IMR-90 (cell line): ENCODE data around the gene IL1RAPL1. TPM values are rescaled to one million over a fixed set of nuclear protein-coding genes. Genes with fewer than 3 reads are reported as not detected.

Experiments used
- ATAC-seq: fragments of 200-7000 bp; cut with Tn5 transposase; 2 replicates; pipeline ENCODE4 v1.9.1; 2020; ENCODE audit warnings: low read depth, mild to moderate bottlenecking, moderate library complexity
- BruUV-seq: library from RNA; stranded (reverse); fragments of 400-500 nt; replicated peaks from 2 replicates; lab custom pipeline; 2021; lab: Mats Ljungman, UMichigan
- CTCF ChIA-PET: fragments of 300-600 bp; formaldehyde crosslinking; extraction: SDS; loops from one replicate; lab custom pipeline; 2021; ENCODE audit warnings: antibody characterized with exemption; lab: Yijun Ruan, JAX
- POLR2A ChIA-PET: fragments of 300-600 bp; sonication (Branson Sonifier 250); formaldehyde crosslinking; loops from one replicate; lab custom pipeline; 2022; ENCODE audit warnings: antibody characterized with exemption; ENCODE audit not compliant: unreplicated experiment; lab: Charles Lee
- DNase-seq: peaks from one replicate; pipeline ENCODE4 v3.0.0; 2013
- H2AFZ ChIP-seq: replicated peaks from 2 replicates; pipeline ENCODE3; 2013; ENCODE audit warnings: low read length, mild to moderate bottlenecking; ENCODE audit not compliant: poor library complexity
- H2AK5ac ChIP-seq: 2 replicates; pipeline ENCODE4 v1.6.1; 2013; ENCODE audit warnings: low read depth, low read length, inconsistent platforms
- H2AK9ac ChIP-seq: replicated peaks from 2 replicates; pipeline ENCODE3; 2013; ENCODE audit warnings: mild to moderate bottlenecking, low read depth, low read length, moderate library complexity; ENCODE audit not compliant: poor library complexity
- H2BK120ac ChIP-seq: 2 replicates; pipeline ENCODE4 v1.6.1; 2013; ENCODE audit warnings: low read depth, low read length, inconsistent platforms
- H2BK15ac ChIP-seq: 3 replicates; pipeline ENCODE4 v1.6.1; 2013; ENCODE audit warnings: low read depth, low read length, inconsistent platforms
- H2BK20ac ChIP-seq: 2 replicates; pipeline ENCODE4 v1.6.1; 2013; ENCODE audit warnings: low read depth, mild to moderate bottlenecking, inconsistent platforms, low read length, moderate library complexity
- H2BK5ac ChIP-seq: 2 replicates; pipeline ENCODE4 v1.6.1; 2013; ENCODE audit warnings: mild to moderate bottlenecking, low read depth, low read length, inconsistent platforms; ENCODE audit not compliant: poor library complexity, severe bottlenecking
- H3K14ac ChIP-seq: replicated peaks from 2 replicates; pipeline ENCODE4 v1.6.1; 2013; ENCODE audit warnings: low read depth, low read length, inconsistent platforms
- H3K18ac ChIP-seq: 2 replicates; pipeline ENCODE4 v1.6.1; 2013; ENCODE audit warnings: low read depth, low read length, control low read depth
- H3K23ac ChIP-seq: 2 replicates; pipeline ENCODE4 v1.6.1; 2013; ENCODE audit warnings: low read depth, low read length, inconsistent platforms
- H3K27ac ChIP-seq: 2 replicates; pipeline ENCODE4 v1.5.1; 2013; ENCODE audit warnings: mild to moderate bottlenecking, control low read depth, low read length; ENCODE audit not compliant: insufficient read depth
- H3K27me3 ChIP-seq: 2 replicates; pipeline ENCODE4 v1.6.1; 2013; ENCODE audit warnings: low read length; ENCODE audit not compliant: control insufficient read depth, insufficient read depth
- H3K36me3 ChIP-seq: 2 replicates; pipeline ENCODE4 v1.6.1; 2013; ENCODE audit warnings: low read length, mixed read lengths; ENCODE audit not compliant: control insufficient read depth, insufficient read depth
- H3K4ac ChIP-seq: 2 replicates; pipeline ENCODE4 v1.6.1; 2013; ENCODE audit warnings: low read depth, low read length, inconsistent platforms
- H3K4me1 ChIP-seq: 2 replicates; pipeline ENCODE4 v1.6.1; 2013; ENCODE audit warnings: low read length, mixed read lengths; ENCODE audit not compliant: control insufficient read depth, insufficient read depth
- H3K4me2 ChIP-seq: 2 replicates; pipeline ENCODE4 v1.6.1; 2013; ENCODE audit warnings: low read depth, mild to moderate bottlenecking, control low read depth, low read length, moderate library complexity
- H3K4me3 ChIP-seq: 2 replicates; pipeline ENCODE4 v1.5.1; 2013; ENCODE audit warnings: low read depth, mild to moderate bottlenecking, control low read depth, low read length, moderate library complexity; ENCODE audit not compliant: insufficient read depth
- H3K56ac ChIP-seq: 2 replicates; pipeline ENCODE4 v1.6.1; 2013; ENCODE audit warnings: low read length, inconsistent platforms; ENCODE audit not compliant: insufficient read depth; ENCODE audit errors: extremely low read depth
- H3K79me1 ChIP-seq, 2 experiments: 2 replicates each; pipeline ENCODE4 v1.6.1; 2013; ENCODE audit warnings: low read length in 2 of 2, inconsistent platforms in 1 of 2, low read depth in 1 of 2
- H3K9ac ChIP-seq: 2 replicates; pipeline ENCODE4 v1.6.1; 2013; ENCODE audit warnings: low read depth, low read length, control low read depth
- H3K9me1 ChIP-seq: 2 replicates; pipeline ENCODE4 v1.6.1; 2013; ENCODE audit warnings: low read length, inconsistent platforms; ENCODE audit not compliant: insufficient read depth
- H3K9me3 ChIP-seq: 2 replicates; pipeline ENCODE4 v1.6.1; 2013; ENCODE audit warnings: low read length; ENCODE audit not compliant: control insufficient read depth, insufficient read depth
- H4K20me1 ChIP-seq: 2 replicates; pipeline ENCODE4 v1.6.1; 2013; ENCODE audit warnings: low read length, inconsistent platforms; ENCODE audit not compliant: insufficient read depth
- H4K5ac ChIP-seq: 2 replicates; pipeline ENCODE4 v1.6.1; 2013; ENCODE audit warnings: mild to moderate bottlenecking, low read depth, low read length, control low read depth
- H4K8ac ChIP-seq, 2 experiments: 2 replicates each; pipeline ENCODE4 v1.6.1; 2013; ENCODE audit warnings: low read depth in 2 of 2, low read length in 2 of 2, control low read depth in 1 of 2, inconsistent platforms in 1 of 2
- H4K91ac ChIP-seq: 2 replicates; pipeline ENCODE4 v1.6.1; 2013; ENCODE audit warnings: low read depth, low read length, inconsistent platforms; ENCODE audit not compliant: insufficient read depth
- CEBPB ChIP-seq: IDR thresholded peaks from 2 replicates; pipeline ENCODE4 v1.6.1; 2012; ENCODE audit warnings: low read depth, low read length, improper control_type of control experiment
- MAFK ChIP-seq: IDR thresholded peaks from 2 replicates; pipeline ENCODE4 v1.6.1; 2012; ENCODE audit warnings: low read depth, low read length, improper control_type of control experiment
- WGBS, 2 experiments: methylation state at CpG; one replicate each; pipeline versions ENCODE4 v1.1.5 to v1.1.7; 2013; ENCODE audit warnings: missing lambda C conversion rate in 2 of 2; ENCODE audit not compliant: insufficient read length in 1 of 2; ENCODE audit errors: extremely low coverage in 2 of 2; 5-methylcytosine and 5-hydroxymethylcytosine counted together
- dilution Hi-C: fragments of 300-500 bp; cut with HindIII; formaldehyde crosslinking; loops from one replicate; pipeline ENCODE4 v1.14.3; 2018; ENCODE audit warnings: low sequenced_read_pairs; ENCODE audit not compliant: unreplicated experiment
- in situ Hi-C: fragments of 300-500 bp; cut with MboI; formaldehyde crosslinking; loops from 3 replicates; pipeline ENCODE4 v1.14.3; 2019; ENCODE audit warnings: low sequenced_read_pairs, inconsistent platforms, mixed read lengths
- intact Hi-C: fragments of 100-400 bp; cut with micrococcal nuclease; formaldehyde crosslinking; loops from 2 replicates; pipeline ENCODE4 v1.10.0; 2022
- polyA plus RNA-seq, 3 experiments: library from polyadenylated mRNA; depleted of rRNA; stranded (reverse); fragments of >200 nt; gene quantifications; 2 replicates each; pipeline ENCODE4 v1.2.3, GENCODE V29; 2012; ENCODE audit warnings: low replicate concordance in 1 of 3
- total RNA-seq: library from RNA; depleted of rRNA; stranded (reverse); fragments of >200 nt; gene quantifications from 2 replicates; pipeline ENCODE4 v1.2.3, GENCODE V29; 2012
- TF ChIP-seq, protein P1 (sequence below): fragments of 150-350 bp; IDR thresholded peaks from 2 replicates; pipeline ENCODE4 v1.6.1; 2016; ENCODE audit warnings: low read depth, mild to moderate bottlenecking, low read length, moderate library complexity, borderline replicate concordance

IL1RAPL1 gene
- total and polyA plus RNA-seq, 2 of the 4 experiments (the other 2 are of a cell fraction), result 1.5 to 9.0 TPM

DNA sequence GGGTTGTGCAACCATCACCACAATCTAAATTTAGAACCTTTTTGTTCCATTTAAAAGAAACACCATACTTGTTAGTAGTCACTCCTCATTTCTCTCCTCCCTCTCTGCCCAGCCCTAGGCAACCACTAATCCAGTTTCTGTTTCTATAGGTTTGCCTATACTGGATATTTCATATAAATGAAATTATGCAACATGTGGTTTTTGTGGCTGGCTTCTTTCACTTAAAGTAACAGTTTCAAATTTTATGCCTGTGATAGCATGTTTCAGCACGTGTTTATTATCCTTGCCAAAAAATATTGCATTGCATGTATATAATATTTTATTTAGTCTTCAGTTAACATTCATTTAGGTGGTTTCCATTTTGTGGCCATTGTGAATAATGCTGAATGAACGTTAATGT lies 437.6 kb downstream of the IL1RAPL1 start:
- no CpG with 5 or more reads among the region's 2 CpGs for WGBS, 2 experiments
- Histone ChIP-seq H3K9ac (no peak overlapping the region), H3K23ac (no peak overlapping the region), H2AK5ac (no peak overlapping the region), H4K91ac (no peak overlapping the region), H3K4me3 (no peak overlapping the region), H3K9me1 (no peaks in the 10 kb centered on the region), H2AFZ (no peak overlapping the region), H4K20me1 (no peaks in the 10 kb centered on the region), H2BK120ac (no peak overlapping the region), H3K14ac (no peak overlapping the region), H3K9me3 (no peaks in the 10 kb centered on the region), H3K18ac (no peak overlapping the region), H3K79me1 (no peaks in the 10 kb centered on the region), H3K27ac (no peak overlapping the region), H2AK9ac (no peak overlapping the region), H4K8ac (no peak overlapping the region), H3K56ac (no peak overlapping the region), H2BK15ac (no peak overlapping the region), H3K4me2 (no peak overlapping the region), H2BK20ac (no peak overlapping the region), H2BK5ac (no peak overlapping the region), H3K4me1 (no peaks in the 10 kb centered on the region), H3K4ac (no peak overlapping the region), H3K27me3 (no peaks in the 10 kb centered on the region), H4K5ac (no peak overlapping the region), H3K36me3 (no peaks in the 10 kb centered on the region)
- TF ChIP-seq, protein P1, sequence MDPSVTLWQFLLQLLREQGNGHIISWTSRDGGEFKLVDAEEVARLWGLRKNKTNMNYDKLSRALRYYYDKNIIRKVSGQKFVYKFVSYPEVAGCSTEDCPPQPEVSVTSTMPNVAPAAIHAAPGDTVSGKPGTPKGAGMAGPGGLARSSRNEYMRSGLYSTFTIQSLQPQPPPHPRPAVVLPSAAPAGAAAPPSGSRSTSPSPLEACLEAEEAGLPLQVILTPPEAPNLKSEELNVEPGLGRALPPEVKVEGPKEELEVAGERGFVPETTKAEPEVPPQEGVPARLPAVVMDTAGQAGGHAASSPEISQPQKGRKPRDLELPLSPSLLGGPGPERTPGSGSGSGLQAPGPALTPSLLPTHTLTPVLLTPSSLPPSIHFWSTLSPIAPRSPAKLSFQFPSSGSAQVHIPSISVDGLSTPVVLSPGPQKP, result no peak
- TF ChIP-seq MAFK (no peak), CEBPB (peak; percentile 31)
- in situ Hi-C loops (no loop called here), dilution Hi-C loops (no loop called here), intact Hi-C loops (no loop called here)
- POLR2A ChIA-PET, result no interaction called here
- ATAC-seq (no peak), DNase-seq (no peak)
- BruUV-seq, result no TSS peak
- CTCF ChIA-PET, result no interaction called here
